PC-9 (cell line): Measurements from ENCODE around the gene SNX25. TPM values are rescaled to one million over a fixed set of nuclear protein-coding genes. Genes with fewer than 3 reads are reported as not detected.

Experiments used
- BruUV-seq: library from RNA; stranded (reverse); fragments of 400-500 nt; replicated peaks from 2 replicates; lab custom pipeline; 2021; lab: Mats Ljungman, UMichigan
- CTCF ChIA-PET: fragments of 300-600 bp; sonication (Branson Sonifier 250); formaldehyde crosslinking; loops from one replicate; lab custom pipeline; 2022; ENCODE audit warnings: antibody characterized with exemption; lab: Charles Lee
- POLR2A ChIA-PET: fragments of 300-600 bp; sonication (Branson Sonifier 250); formaldehyde crosslinking; loops from one replicate; lab custom pipeline; 2022; ENCODE audit warnings: antibody characterized with exemption; ENCODE audit not compliant: unreplicated experiment; lab: Charles Lee
- DNase-seq, 2 experiments: peaks; one replicate each; pipeline versions ENCODE4 v3.0.0 to v3.0.0-alpha.2; 2015 to 2022; ENCODE audit warnings: mixed read lengths in 1 of 2
- H2AFZ ChIP-seq: fragments of 200-600 bp; sonication (generic); 2 replicates; pipeline ENCODE4 v1.8.1; 2017; ENCODE audit warnings: antibody characterized with exemption
- H3F3A ChIP-seq: fragments of 200-600 bp; sonication (generic); 2 replicates; pipeline ENCODE4 v1.8.1; 2017; ENCODE audit warnings: antibody characterized with exemption, mild to moderate bottlenecking, low read depth; ENCODE audit not compliant: insufficient read depth
- H3K27ac ChIP-seq: fragments of 200-600 bp; sonication (generic); 2 replicates; pipeline ENCODE4 v1.6.1; 2016; ENCODE audit warnings: mixed run types
- H3K27me3 ChIP-seq: fragments of 200-600 bp; sonication (generic); 2 replicates; pipeline ENCODE4 v1.6.1; 2016; ENCODE audit warnings: low read depth, mixed run types; ENCODE audit not compliant: insufficient read depth
- H3K36me3 ChIP-seq: fragments of 200-600 bp; sonication (generic); 2 replicates; pipeline ENCODE4 v1.6.1; 2016; ENCODE audit warnings: low read depth, mixed run types
- H3K4me1 ChIP-seq: fragments of 200-600 bp; sonication (generic); replicated peaks from 2 replicates; pipeline ENCODE4 v1.6.1; 2016; ENCODE audit warnings: mixed run types; ENCODE audit not compliant: insufficient read depth
- H3K4me2 ChIP-seq: fragments of 200-600 bp; sonication (generic); 2 replicates; pipeline ENCODE4 v1.6.1; 2017; ENCODE audit warnings: mixed run types
- H3K4me3 ChIP-seq: fragments of 200-600 bp; sonication (generic); 2 replicates; pipeline ENCODE4 v1.6.1; 2016; ENCODE audit warnings: mixed run types
- H3K79me2 ChIP-seq: fragments of 200-600 bp; sonication (generic); 2 replicates; pipeline ENCODE4 v1.6.1; 2017; ENCODE audit warnings: low read depth, mixed run types
- H3K9me2 ChIP-seq: fragments of 200-600 bp; sonication (generic); 2 replicates; pipeline ENCODE4 v1.8.1; 2017; ENCODE audit warnings: mild to moderate bottlenecking; ENCODE audit not compliant: insufficient read depth
- H3K9me3 ChIP-seq: fragments of 200-600 bp; sonication (generic); 2 replicates; pipeline ENCODE4 v1.8.1; 2016; ENCODE audit warnings: low read depth; ENCODE audit not compliant: insufficient read depth
- H4K20me1 ChIP-seq: fragments of 200-600 bp; sonication (generic); 2 replicates; pipeline ENCODE4 v1.8.1; 2017; ENCODE audit not compliant: insufficient read depth
- CTCF ChIP-seq: fragments of 200-600 bp; sonication (generic); conservative IDR thresholded peaks from 2 replicates; pipeline ENCODE4 v1.6.1; 2017; ENCODE audit warnings: mixed run types, antibody characterized with exemption, mild to moderate bottlenecking, moderate library complexity
- EZH2 ChIP-seq: fragments of 200-600 bp; sonication (generic); IDR thresholded peaks from 2 replicates; pipeline ENCODE4 v1.8.0; 2017; ENCODE audit warnings: antibody characterized with exemption, low read depth
- intact Hi-C: fragments of 100-400 bp; cut with micrococcal nuclease; formaldehyde crosslinking; loops from one replicate; pipeline ENCODE4 v1.10.0; 2022; ENCODE audit not compliant: unreplicated experiment
- total RNA-seq: library from RNA; stranded (reverse); gene quantifications from 2 replicates; pipeline ENCODE4 v1.2.3, GENCODE V29; 2021

The SNX25 gene
- total RNA-seq, 1 experiment from 2014 or later: 18.0 TPM

GRCh38 chr4:185404031-185404430 is 194.6 kb downstream of the SNX25 start:
- Histone ChIP-seq H3K27me3 (no peaks in the 10 kb centered on the region), H3K9me3 (no peaks in the 10 kb centered on the region), H3K4me3 (no peak overlapping the region), H4K20me1 (no peaks in the 10 kb centered on the region), H2AFZ (no peak overlapping the region), H3K4me1 (no peaks in the 10 kb centered on the region), H3K79me2 (no peaks in the 10 kb centered on the region), H3K4me2 (no peak overlapping the region), H3F3A (no peaks in the 10 kb centered on the region), H3K9me2 (no peaks in the 10 kb centered on the region), H3K36me3 (no peaks in the 10 kb centered on the region), H3K27ac (no peak overlapping the region)
- no TSS peak for BruUV-seq
- CTCF ChIA-PET: interaction anchor here (0.5 to 0.6 kb wide), 2 partner anchors 10 to 242 kb away, joined by 4 to 6 read pairs; no protein-coding TSS in a partner anchor
- intact Hi-C loops: no loop called here
- POLR2A ChIA-PET: interaction anchor here (0.6 kb wide), 1 partner anchor 208 kb away, joined by 11 read pairs; no protein-coding TSS in a partner anchor
- DNase-seq: no peak
- TF ChIP-seq CTCF (no peak), EZH2 (no peak)

- DNase-seq: no peak
- Histone ChIP-seq H3K27me3 (no peaks in the 10 kb centered on the region), H3K79me2 (no peaks in the 10 kb centered on the region), H3F3A (no peaks in the 10 kb centered on the region), H3K36me3 (no peaks in the 10 kb centered on the region), H3K4me3 (no peak overlapping the region), H3K4me2 (no peak overlapping the region), H3K27ac (no peak overlapping the region), H4K20me1 (no peaks in the 10 kb centered on the region), H3K9me3 (no peaks in the 10 kb centered on the region), H3K4me1 (no peaks in the 10 kb centered on the region), H2AFZ (no peak overlapping the region), H3K9me2 (no peaks in the 10 kb centered on the region)
- intact Hi-C loops: no loop called here
- ChIA-PET POLR2A (no interaction called here), CTCF (no interaction called here)
- BruUV-seq: no TSS peak
- TF ChIP-seq EZH2 (no peak), CTCF (no peak)
Observed at GRCh38 chr4:185405296-185405999, 196.1 kb downstream of the SNX25 start.

- Histone ChIP-seq H3F3A (no peaks in the 10 kb centered on the region), H2AFZ (no peak overlapping the region), H3K4me2 (no peak overlapping the region), H3K4me3 (no peak overlapping the region), H3K79me2 (no peaks in the 10 kb centered on the region), H3K27ac (no peak overlapping the region), H3K9me2 (no peaks in the 10 kb centered on the region), H3K9me3 (no peaks in the 10 kb centered on the region), H3K36me3 (no peaks in the 10 kb centered on the region), H4K20me1 (no peaks in the 10 kb centered on the region), H3K27me3 (no peaks in the 10 kb centered on the region), H3K4me1 (no peaks in the 10 kb centered on the region)
- ChIA-PET CTCF (no interaction called here), POLR2A (no interaction called here)
- BruUV-seq: no TSS peak
- intact Hi-C loops: no loop called here
- no peak for DNase-seq
- TF ChIP-seq CTCF: no peak
- TF ChIP-seq EZH2: no peak
Observed at GRCh38 chr4:185408432-185408831, 199.0 kb downstream of the SNX25 start.
